Left ventricle myocardium inferior (tissue), 1 donor: ENCODE results near the gene LGR6. TPM values are rescaled to one million over a fixed set of nuclear protein-coding genes. Genes with fewer than 3 reads are reported as not detected.
A peak's percentile ranks its signal among the peaks of the same experiment; 100 is the strongest.

Source experiments
- DNase-seq: peaks from one replicate; pipeline ENCODE4 v3.0.0-alpha.2; 2020
- H3K27ac ChIP-seq: fragments of 200-600 bp; replicated peaks from 2 replicates; pipeline ENCODE4 v1.8.0; 2021
- H3K27me3 ChIP-seq: fragments of 200-600 bp; 2 replicates; pipeline ENCODE4 v1.8.0; 2021; ENCODE audit warnings: low read depth
- H3K36me3 ChIP-seq: fragments of 200-600 bp; 2 replicates; pipeline ENCODE4 v1.8.0; 2021
- H3K4me1 ChIP-seq: fragments of 200-600 bp; 2 replicates; pipeline ENCODE4 v1.8.0; 2021
- H3K4me3 ChIP-seq: fragments of 200-600 bp; 2 replicates; pipeline ENCODE4 v1.8.0; 2021; ENCODE audit warnings: mild to moderate bottlenecking, moderate library complexity
- H3K9me3 ChIP-seq: fragments of 200-600 bp; replicated peaks from 2 replicates; pipeline ENCODE4 v1.8.0; 2021
- intact Hi-C: fragments of 100-400 bp; cut with micrococcal nuclease; formaldehyde crosslinking; loops from one replicate; pipeline ENCODE4 v1.11.0; 2022
- total RNA-seq: library from RNA; stranded (reverse); fragmentation: NEBNext Ultra II Directional; extraction: Animal tissue kit (Norgen Biotek cat#: 25700); gene quantifications from one replicate; pipeline ENCODE4 v1.2.1, GENCODE V29; 2021
- TF ChIP-seq, protein P1 (sequence below): fragments of 200-600 bp; IDR thresholded peaks from 2 replicates; pipeline ENCODE4 v1.8.0; 2021; ENCODE audit warnings: antibody characterized with exemption, mild to moderate bottlenecking, borderline replicate concordance
- donor health status: DM: no; HTN: yes; CAD: no; lungs with severe emphysema.

LGR6 gene
- total RNA-seq, 1 donor from 2014 or later: 0.60 TPM

DNA sequence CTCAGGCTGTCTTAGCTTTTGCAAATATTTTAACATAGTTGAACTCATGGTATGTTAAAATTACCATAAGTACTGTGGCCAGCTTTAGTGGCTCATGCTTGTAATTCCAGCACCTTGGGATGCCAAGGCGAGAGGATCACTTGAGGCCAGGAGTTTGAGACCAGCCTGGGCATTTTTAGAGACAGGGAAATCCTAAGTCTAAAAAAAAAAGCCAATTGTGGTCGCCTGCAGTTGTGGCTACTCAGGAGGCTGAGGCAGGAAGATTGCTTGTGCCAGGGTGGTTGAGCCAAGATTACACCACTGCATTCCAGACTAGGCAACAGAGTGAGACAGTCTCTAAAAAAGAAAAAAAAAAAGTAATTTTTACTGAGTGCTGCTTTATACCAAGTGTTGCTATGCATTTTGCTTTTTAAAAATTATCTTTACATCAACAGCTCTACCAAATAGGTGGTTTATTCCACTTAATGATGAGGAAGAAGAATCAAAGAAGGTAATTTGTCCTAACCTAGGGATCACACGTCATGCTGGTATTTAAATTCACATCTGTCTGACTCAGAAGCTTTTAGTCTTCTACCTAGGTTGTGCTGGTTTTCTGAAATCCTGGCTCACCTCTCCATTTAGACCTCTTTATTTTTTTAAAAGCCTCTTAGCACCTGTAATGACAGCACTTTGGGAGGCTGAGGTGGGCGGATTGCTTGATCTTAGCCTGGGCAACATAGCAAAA, 171.7 kb downstream of the LGR6 start:
- Histone ChIP-seq H3K27ac (no peak overlapping the region), H3K9me3 (no peaks in the 10 kb centered on the region), H3K36me3 (no peaks in the 10 kb centered on the region), H3K4me1 (peaks cover 60% of the 10 kb centered on the region), H3K27me3 (no peaks in the 10 kb centered on the region), H3K4me3 (no peak overlapping the region)
- no peak for DNase-seq
- TF ChIP-seq, protein P1, sequence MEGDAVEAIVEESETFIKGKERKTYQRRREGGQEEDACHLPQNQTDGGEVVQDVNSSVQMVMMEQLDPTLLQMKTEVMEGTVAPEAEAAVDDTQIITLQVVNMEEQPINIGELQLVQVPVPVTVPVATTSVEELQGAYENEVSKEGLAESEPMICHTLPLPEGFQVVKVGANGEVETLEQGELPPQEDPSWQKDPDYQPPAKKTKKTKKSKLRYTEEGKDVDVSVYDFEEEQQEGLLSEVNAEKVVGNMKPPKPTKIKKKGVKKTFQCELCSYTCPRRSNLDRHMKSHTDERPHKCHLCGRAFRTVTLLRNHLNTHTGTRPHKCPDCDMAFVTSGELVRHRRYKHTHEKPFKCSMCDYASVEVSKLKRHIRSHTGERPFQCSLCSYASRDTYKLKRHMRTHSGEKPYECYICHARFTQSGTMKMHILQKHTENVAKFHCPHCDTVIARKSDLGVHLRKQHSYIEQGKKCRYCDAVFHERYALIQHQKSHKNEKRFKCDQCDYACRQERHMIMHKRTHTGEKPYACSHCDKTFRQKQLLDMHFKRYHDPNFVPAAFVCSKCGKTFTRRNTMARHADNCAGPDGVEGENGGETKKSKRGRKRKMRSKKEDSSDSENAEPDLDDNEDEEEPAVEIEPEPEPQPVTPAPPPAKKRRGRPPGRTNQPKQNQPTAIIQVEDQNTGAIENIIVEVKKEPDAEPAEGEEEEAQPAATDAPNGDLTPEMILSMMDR: no peak
- intact Hi-C loops: no loop called here

DNA sequence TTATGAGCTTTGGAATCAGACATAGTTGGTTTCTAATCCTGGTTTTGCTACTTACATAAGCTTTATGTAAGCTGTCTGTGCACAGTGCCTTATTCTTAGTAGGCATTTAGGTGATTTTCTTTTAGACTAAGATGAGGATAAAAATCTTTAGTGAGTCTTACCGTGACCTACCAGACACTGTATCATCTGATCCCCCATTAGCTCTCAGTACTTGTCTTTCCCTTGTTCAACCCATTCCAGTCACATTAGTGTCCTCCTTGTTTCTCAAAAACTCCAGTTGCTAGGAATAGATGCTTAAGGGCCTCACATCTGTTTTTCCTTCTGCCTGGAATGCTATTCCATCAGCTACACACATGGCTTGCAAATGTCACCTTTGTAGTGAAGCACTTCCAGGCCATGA, 173.7 kb downstream of the LGR6 start:
- Histone ChIP-seq H3K4me3 (no peak overlapping the region), H3K9me3 (no peaks in the 10 kb centered on the region), H3K36me3 (no peaks in the 10 kb centered on the region), H3K27ac (peak overlapping the region; percentile 34), H3K4me1 (peaks cover 53% of the 10 kb centered on the region), H3K27me3 (no peaks in the 10 kb centered on the region)
- TF ChIP-seq, protein P1: no peak
- intact Hi-C loops: no loop called here
- DNase-seq: no peak

Other genes starting within 250 kb of the LGR6 start
- gene LMOD1, start 247.3 kb upstream of the LGR6 start, total RNA-seq: 9.2 TPM
- 87.5 TPM for gene TIMM17A, start 238.3 kb upstream of the LGR6 start, total RNA-seq
- gene RNPEP, start 211.2 kb upstream of the LGR6 start, total RNA-seq: 16.6 TPM
- 0.60 TPM for gene ELF3, start 183.2 kb upstream of the LGR6 start, total RNA-seq
- 0.05 TPM for gene GPR37L1, start 70.9 kb upstream of the LGR6 start, total RNA-seq
- 64.7 TPM for gene ARL8A, start 49.1 kb upstream of the LGR6 start, total RNA-seq
- gene PTPN7, start 33.2 kb upstream of the LGR6 start, total RNA-seq: 0.44 TPM
- 11.8 TPM for gene UBE2T, start 148.1 kb downstream of the LGR6 start, total RNA-seq
- gene PPP1R12B, start 154.9 kb downstream of the LGR6 start, total RNA-seq: 706 TPM